Occipital lobe (tissue), 3 donors: ENCODE results near the gene NDUFS1. TPM values are rescaled to one million over a fixed set of nuclear protein-coding genes. Genes with fewer than 3 reads are reported as not detected.

Experiments
- DNase-seq: peaks from one replicate; lab custom pipeline; 2025; lab: John Stamatoyannopoulos, UW
- small RNA-seq: library from RNA; depleted of rRNA; stranded (forward); fragments of <200 nt; gene quantifications from one replicate; pipeline ENCODE3, GENCODE V24; 2014
- total RNA-seq: library from RNA; depleted of rRNA; stranded (reverse); fragments of >200 nt; gene quantifications from one replicate; pipeline ENCODE4 v1.2.3, GENCODE V29; 2014

The NDUFS1 gene
- total RNA-seq, 1 donor from 2014 or later = 127 TPM

DNA sequence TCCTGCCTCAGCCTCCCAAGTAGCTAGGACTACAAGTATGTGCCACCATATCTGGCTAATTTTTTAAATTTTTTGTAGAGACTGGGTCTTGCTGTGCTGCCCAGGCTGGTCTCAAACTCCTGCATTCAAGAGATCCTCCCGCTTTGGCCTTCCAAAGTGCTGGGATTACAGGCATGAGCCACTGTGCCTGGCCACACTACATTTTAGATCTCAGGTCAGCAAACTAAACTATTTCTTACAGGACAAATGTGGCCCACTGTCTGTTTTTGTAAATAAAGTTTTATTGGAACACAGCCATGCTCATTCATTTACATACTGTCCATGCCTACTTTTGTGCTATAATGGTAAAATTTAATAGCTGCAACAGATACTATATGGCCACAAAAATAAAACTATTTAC lies 91.0 kb downstream of the NDUFS1 start:
- DNase-seq = no peak

Small RNA genes within 50 kb of the gene (small RNA-seq; reads per million reads assigned to genes)
- gene RF00134 = not detected
- not detected for gene RF02271
- gene SNORA41 = not detected
- gene SNORD51 = 0.15 reads per million

Other genes starting within 250 kb of the NDUFS1 start
- gene INO80D, start 73.3 kb downstream of the NDUFS1 start, total RNA-seq = 25.4 TPM
- gene EEF1B2, start 451 bp upstream of the NDUFS1 start, total RNA-seq = 522 TPM
- gene ZDBF2, start 115.2 kb upstream of the NDUFS1 start, total RNA-seq = 35.7 TPM